ENCODE data around the gene C2CD4A. TPM values are rescaled to one million over a fixed set of nuclear protein-coding genes. Genes with fewer than 3 reads are reported as not detected.
A peak's percentile ranks its signal among the peaks of the same experiment; 100 is the strongest.

C2CD4A gene
- total RNA-seq, 1 donor from 2014 or later = not detected

GRCh38 chr15:62059108-62059815, 7.5 kb upstream of the C2CD4A start:
- Mint-ChIP-seq H3K4me3 (peak overlapping the region; percentile 96), H3K27me3 (ENCODE audit: insufficient read depth, low read depth) (peaks cover 33% of the 10 kb centered on the region), H3K4me1 (peaks cover 17% of the 10 kb centered on the region), H3K36me3 (peaks cover 4% of the 10 kb centered on the region), H3K27ac (no peak overlapping the region), H3K9me3 (no peaks in the 10 kb centered on the region)
- Histone ChIP-seq H3K9ac (no peak overlapping the region), H3K4me2 (peak overlapping the region; percentile 88), H3K4me1 (no peaks in the 10 kb centered on the region), H3K4me3 (peak overlapping the region; percentile 77), H3K27ac (no peak overlapping the region), H3F3A (ENCODE audit: low read depth) (peaks cover 14% of the 10 kb centered on the region), H2AFZ (replicated peaks) (peak overlapping the region; percentile 94), H3K36me3 (no peaks in the 10 kb centered on the region), H3K79me2 (ENCODE audit: low read depth) (peaks cover 39% of the 10 kb centered on the region), H3K9me3 (ENCODE audit: low read depth) (no peaks in the 10 kb centered on the region), H4K20me1 (ENCODE audit: low read depth) (peaks cover 6% of the 10 kb centered on the region), H3K27me3 (peaks cover 38% of the 10 kb centered on the region)
- DNase-seq (ENCODE audit: low spot score) = no peak
- TF ChIP-seq EZH2 (IDR thresholded peaks at IDR 0.05) (no peak), CTCF (IDR thresholded peaks at IDR 0.05) (peak; percentile 18), EZH2phosphoT487 (IDR thresholded peaks at IDR 0.05) (no peak)

- peak overlapping the region; percentile 10 for H3K9ac ChIP-seq
- H3K9me3 ChIP-seq (ENCODE audit: low read depth) = no peaks in the 10 kb centered on the region
- peaks cover 14% of the 10 kb centered on the region for H3F3A ChIP-seq (ENCODE audit: low read depth)
- H2AFZ ChIP-seq (replicated peaks) = peak overlapping the region; percentile 94
- Mint-ChIP-seq H3K27ac (no peak overlapping the region), H3K4me1 (peaks cover 17% of the 10 kb centered on the region), H3K9me3 (no peaks in the 10 kb centered on the region), H3K27me3 (ENCODE audit: insufficient read depth, low read depth) (peaks cover 37% of the 10 kb centered on the region), H3K36me3 (peaks cover 4% of the 10 kb centered on the region), H3K4me3 (peak overlapping the region; percentile 96)
- peaks cover 43% of the 10 kb centered on the region for H3K27me3 ChIP-seq
- H4K20me1 ChIP-seq (ENCODE audit: low read depth) = peaks cover 6% of the 10 kb centered on the region
- TF ChIP-seq EZH2phosphoT487 (IDR thresholded peaks at IDR 0.05) = no peak
- TF ChIP-seq CTCF (IDR thresholded peaks at IDR 0.05) = no peak
- no peak for TF ChIP-seq EZH2 (IDR thresholded peaks at IDR 0.05)
- no peak for DNase-seq (ENCODE audit: low spot score)
- peak overlapping the region; percentile 88 for H3K4me2 ChIP-seq
- no peak overlapping the region for H3K27ac ChIP-seq
- H3K4me1 ChIP-seq = no peaks in the 10 kb centered on the region
- no peaks in the 10 kb centered on the region for H3K36me3 ChIP-seq
- peak overlapping the region; percentile 77 for H3K4me3 ChIP-seq
- peaks cover 36% of the 10 kb centered on the region for H3K79me2 ChIP-seq (ENCODE audit: low read depth)
These were observed 7.0 kb upstream of the C2CD4A start for GRCh38 chr15:62059816-62060112.

GRCh38 chr15:62060113-62060895, 6.5 kb upstream of the C2CD4A start, which contains the start of gene VPS13C:
Gene VPS13C, minus strand, starts transcription at chr15:62060447. Its CDS starts 73 bp downstream, at chr15:62060374.
- peak; percentile 80 for TF ChIP-seq CTCF (IDR thresholded peaks at IDR 0.05)
- no peak for TF ChIP-seq EZH2 (IDR thresholded peaks at IDR 0.05)
- peak; percentile 24 for TF ChIP-seq EZH2phosphoT487 (IDR thresholded peaks at IDR 0.05)
- Mint-ChIP-seq H3K27ac (peak within 1 kb of the TSS; percentile 57), H3K9me3 (no peaks in the 10 kb centered on the region), H3K36me3 (peaks cover 4% of the 10 kb centered on the region), H3K27me3 (ENCODE audit: insufficient read depth, low read depth) (peaks cover 42% of the 10 kb centered on the region), H3K4me1 (peaks cover 17% of the 10 kb centered on the region), H3K4me3 (peak within 1 kb of the TSS; percentile 96)
- Histone ChIP-seq H2AFZ (replicated peaks) (peak within 1 kb of the TSS; percentile 94), H3K27me3 (peaks cover 49% of the 10 kb centered on the region), H4K20me1 (ENCODE audit: low read depth) (peaks cover 6% of the 10 kb centered on the region), H3K9me3 (ENCODE audit: low read depth) (no peaks in the 10 kb centered on the region), H3K4me3 (peak within 1 kb of the TSS; percentile 77), H3K79me2 (ENCODE audit: low read depth) (peaks cover 32% of the 10 kb centered on the region), H3K4me1 (no peaks in the 10 kb centered on the region), H3K9ac (peak within 1 kb of the TSS; percentile 10), H3K4me2 (peak within 1 kb of the TSS; percentile 88), H3K36me3 (no peaks in the 10 kb centered on the region), H3F3A (ENCODE audit: low read depth) (peaks cover 14% of the 10 kb centered on the region), H3K27ac (no peak within 1 kb of the TSS)
- DNase-seq (ENCODE audit: low spot score) = peak; percentile 97
